Endometrium (tissue), 2 donors: Measurements from ENCODE around the gene MCIDAS.
A peak's percentile ranks its signal among the peaks of the same experiment; 100 is the strongest.

Experiments
- FAIRE-seq: peaks from 2 replicates; lab custom pipeline; 2012; peaks lifted over from hg19 to GRCh38; lab: Jason Lieb, UNC
- donor health status: control.
- donor health status: control.

MCIDAS gene

GRCh38 chr5:55222092-55222984 is 4.8 kb downstream of the MCIDAS start:
- FAIRE-seq = no peak

- no peak for FAIRE-seq
These were observed 6.5 kb downstream of the MCIDAS start for GRCh38 chr5:55220433-55221185.

GRCh38 chr5:55219770-55220169 is 7.3 kb downstream of the MCIDAS start:
- no peak for FAIRE-seq

- no peak for FAIRE-seq
These were observed 8.1 kb downstream of the MCIDAS start for GRCh38 chr5:55218967-55219366.

GRCh38 chr5:55211184-55211874 is 15.8 kb downstream of the MCIDAS start:
- no peak for FAIRE-seq

GRCh38 chr5:55205001-55205400 is 22.1 kb downstream of the MCIDAS start:
- no peak for FAIRE-seq

GRCh38 chr5:55191165-55191564 is 36.0 kb downstream of the MCIDAS start:
- no peak for FAIRE-seq

GRCh38 chr5:55188656-55189540 is 38.2 kb downstream of the MCIDAS start:
- no peak for FAIRE-seq

- FAIRE-seq = no peak
These were observed 39.7 kb downstream of the MCIDAS start for GRCh38 chr5:55187370-55187769.

GRCh38 chr5:55180016-55180415 is 47.1 kb downstream of the MCIDAS start:
- no peak for FAIRE-seq

- no peak for FAIRE-seq
These were observed 50.0 kb downstream of the MCIDAS start for GRCh38 chr5:55177078-55177477.

- FAIRE-seq = no peak
These were observed 50.8 kb downstream of the MCIDAS start for GRCh38 chr5:55176176-55176818.

- FAIRE-seq = no peak
These were observed 51.3 kb downstream of the MCIDAS start for GRCh38 chr5:55175781-55176175.

- no peak for FAIRE-seq
These were observed 53.4 kb downstream of the MCIDAS start for GRCh38 chr5:55173687-55174230.

GRCh38 chr5:55172937-55173686 is 54.0 kb downstream of the MCIDAS start, which contains the start of gene CDC20B:
CDC20B (minus strand) TSS chr5:55173177; CDS start chr5:55173000, 177 bp downstream.
- FAIRE-seq = no peak

GRCh38 chr5:55172051-55172899 is 54.8 kb downstream of the MCIDAS start:
- FAIRE-seq = peak; percentile 72

- FAIRE-seq = no peak
These were observed 55.6 kb downstream of the MCIDAS start for GRCh38 chr5:55171471-55171870.
